LNCAP (cell line): ENCODE measurements around the gene TWIST2.

Experiments used
- CTCF ChIP-seq: fragments of 450-650 bp; IDR thresholded peaks from 2 replicates; pipeline ENCODE4 v1.5.1; 2017; ENCODE audit warnings: mild to moderate bottlenecking

Gene TWIST2

GRCh38 chr2:238853218-238853617, 5.3 kb downstream of the TWIST2 start:
- no peak for TF ChIP-seq CTCF

GRCh38 chr2:238853721-238854120, 5.8 kb downstream of the TWIST2 start:
- TF ChIP-seq CTCF: no peak

GRCh38 chr2:238854246-238854645, 6.4 kb downstream of the TWIST2 start:
- no peak for TF ChIP-seq CTCF

GRCh38 chr2:238854699-238855229, 6.9 kb downstream of the TWIST2 start:
- TF ChIP-seq CTCF: no peak

GRCh38 chr2:238855299-238855698, 7.4 kb downstream of the TWIST2 start:
- no peak for TF ChIP-seq CTCF

- no peak for TF ChIP-seq CTCF
Measured at GRCh38 chr2:238855891-238856580, 8.2 kb downstream of the TWIST2 start.

- no peak for TF ChIP-seq CTCF
Measured at GRCh38 chr2:238856713-238857567, 9.1 kb downstream of the TWIST2 start.
